ENCODE data around the gene NAA16. TPM values are rescaled to one million over a fixed set of nuclear protein-coding genes. Genes with fewer than 3 reads are reported as not detected.

The NAA16 gene
- total RNA-seq, 2 donors from 2014 or later = 6.6 to 10.0 TPM

DNA sequence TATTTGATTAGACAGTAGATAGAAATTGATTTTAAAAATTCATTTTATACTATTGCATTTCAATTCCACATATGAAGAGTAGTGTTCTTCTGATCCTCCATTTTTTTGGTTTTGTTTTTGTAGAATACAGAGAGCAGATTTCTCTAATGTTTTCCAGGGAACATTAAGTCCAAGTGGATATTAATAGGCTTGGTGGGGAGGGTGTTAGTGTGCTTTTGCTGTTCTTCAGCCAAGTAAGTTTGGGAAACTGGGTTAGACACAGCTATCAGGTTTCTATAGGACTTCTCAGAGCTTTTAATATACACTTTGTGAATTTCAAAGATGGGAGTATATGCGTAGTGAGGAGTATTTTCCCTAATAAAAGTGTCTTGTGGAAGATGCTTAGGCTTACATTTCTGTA lies 21.8 kb downstream of the NAA16 start:
- TF ChIP-seq, protein P1, sequence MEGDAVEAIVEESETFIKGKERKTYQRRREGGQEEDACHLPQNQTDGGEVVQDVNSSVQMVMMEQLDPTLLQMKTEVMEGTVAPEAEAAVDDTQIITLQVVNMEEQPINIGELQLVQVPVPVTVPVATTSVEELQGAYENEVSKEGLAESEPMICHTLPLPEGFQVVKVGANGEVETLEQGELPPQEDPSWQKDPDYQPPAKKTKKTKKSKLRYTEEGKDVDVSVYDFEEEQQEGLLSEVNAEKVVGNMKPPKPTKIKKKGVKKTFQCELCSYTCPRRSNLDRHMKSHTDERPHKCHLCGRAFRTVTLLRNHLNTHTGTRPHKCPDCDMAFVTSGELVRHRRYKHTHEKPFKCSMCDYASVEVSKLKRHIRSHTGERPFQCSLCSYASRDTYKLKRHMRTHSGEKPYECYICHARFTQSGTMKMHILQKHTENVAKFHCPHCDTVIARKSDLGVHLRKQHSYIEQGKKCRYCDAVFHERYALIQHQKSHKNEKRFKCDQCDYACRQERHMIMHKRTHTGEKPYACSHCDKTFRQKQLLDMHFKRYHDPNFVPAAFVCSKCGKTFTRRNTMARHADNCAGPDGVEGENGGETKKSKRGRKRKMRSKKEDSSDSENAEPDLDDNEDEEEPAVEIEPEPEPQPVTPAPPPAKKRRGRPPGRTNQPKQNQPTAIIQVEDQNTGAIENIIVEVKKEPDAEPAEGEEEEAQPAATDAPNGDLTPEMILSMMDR (IDR thresholded peaks at IDR 0.05) = no peak
- Histone ChIP-seq H3K36me3 (no peaks in the 10 kb centered on the region), H3K9me3 (no peaks in the 10 kb centered on the region), H3K27me3 (no peaks in the 10 kb centered on the region), H3K27ac (peak overlapping the region; percentile 41 to 66), H3K4me3 (no peak overlapping the region), H3K4me1 (peaks cover 0 to 26% of the 10 kb centered on the region in 2 donors)
- no peak for DNase-seq (ENCODE audit: low spot score)

DNA sequence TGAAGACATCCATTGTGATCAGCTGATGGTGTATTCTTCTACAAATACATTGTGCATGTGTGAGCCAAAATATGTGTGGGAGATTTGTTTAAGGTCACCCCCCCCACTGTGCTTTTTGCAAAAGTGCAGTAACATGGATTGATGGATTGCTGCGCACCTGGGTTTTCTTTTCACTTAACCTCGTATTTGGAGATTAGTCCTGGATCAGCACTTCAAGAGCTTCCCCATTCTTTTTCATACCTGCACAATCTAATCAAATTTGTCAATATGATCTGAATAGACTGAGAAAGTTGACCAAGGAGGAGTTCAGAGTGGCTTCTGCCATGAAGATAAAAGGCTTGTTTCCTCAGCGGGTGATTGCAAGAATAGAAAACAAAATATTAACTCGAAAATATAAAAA lies 23.7 kb downstream of the NAA16 start:
- TF ChIP-seq, protein P1 (IDR thresholded peaks at IDR 0.05) = no peak
- Histone ChIP-seq H3K4me3 (no peak overlapping the region), H3K36me3 (peaks cover 7% of the 10 kb centered on the region), H3K9me3 (no peaks in the 10 kb centered on the region), H3K4me1 (peaks cover 0 to 16% of the 10 kb centered on the region in 2 donors), H3K27me3 (no peaks in the 10 kb centered on the region), H3K27ac (peak overlapping the region in 1 of 2 donors; percentile 66)
- no peak for DNase-seq (ENCODE audit: low spot score)

DNA sequence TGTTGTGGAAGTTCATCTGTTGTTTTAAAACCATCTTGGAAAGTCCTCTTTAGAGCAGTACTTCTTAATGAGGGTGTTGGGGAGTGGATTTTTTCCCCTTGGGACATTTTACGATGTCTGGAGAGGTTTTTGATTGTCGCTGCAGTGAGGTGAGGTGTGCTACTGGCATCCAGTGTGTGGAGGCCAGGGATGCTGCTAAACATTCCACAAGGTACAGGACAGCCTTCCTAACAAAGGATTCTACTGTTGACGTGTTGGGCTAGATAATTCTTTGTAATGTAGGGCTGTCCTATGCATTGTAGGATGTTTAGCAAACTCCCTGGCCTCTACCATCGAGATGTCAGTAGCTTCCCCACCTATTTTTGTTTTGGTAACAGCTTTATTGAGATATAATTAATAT lies 33.3 kb downstream of the NAA16 start:
- no peaks in the 10 kb centered on the region for H3K9me3 ChIP-seq
- no peaks in the 10 kb centered on the region for H3K27me3 ChIP-seq
- H3K4me3 ChIP-seq = no peak overlapping the region
- TF ChIP-seq, protein P1 (IDR thresholded peaks at IDR 0.05) = no peak
- DNase-seq (ENCODE audit: low spot score) = no peak
- H3K36me3 ChIP-seq = peaks cover 17% of the 10 kb centered on the region
- H3K27ac ChIP-seq = no peak overlapping the region
- peaks cover 0 to 9% of the 10 kb centered on the region in 2 donors for H3K4me1 ChIP-seq

DNA sequence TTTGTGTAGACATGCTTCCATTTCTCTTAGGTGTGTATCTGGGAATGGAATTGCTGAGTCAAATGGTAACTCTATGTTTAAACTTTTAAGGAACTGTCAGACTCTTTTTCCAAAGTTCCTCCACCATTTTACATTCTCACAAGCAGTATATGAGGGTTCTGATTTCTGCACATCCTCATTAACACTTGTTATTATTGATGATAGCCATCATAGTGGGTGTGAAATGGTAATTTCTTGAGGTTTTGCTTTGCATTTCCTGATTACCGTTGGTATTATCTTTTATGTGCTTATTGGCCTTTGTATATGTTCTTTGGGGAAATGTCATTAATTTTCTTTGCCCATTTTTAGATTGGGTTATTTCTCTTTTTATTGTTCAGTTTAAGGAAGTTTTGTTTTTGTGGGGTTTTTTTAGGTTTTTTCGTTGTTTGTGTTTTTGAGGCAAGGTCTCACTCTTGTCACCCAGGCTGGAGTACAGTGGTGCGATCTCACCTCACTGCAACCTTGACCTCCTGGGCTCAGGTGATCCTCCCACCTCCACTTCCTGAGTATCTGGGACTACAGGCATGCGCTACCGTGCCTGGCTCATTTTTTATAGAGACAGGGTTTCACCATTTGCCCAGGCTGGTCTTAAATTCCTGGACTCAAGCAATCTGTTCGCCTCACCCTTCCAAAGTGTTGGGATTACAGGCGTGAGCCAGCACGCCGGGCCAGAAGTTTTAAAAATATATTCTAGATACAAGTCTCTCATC lies 34.3 kb downstream of the NAA16 start:
- Histone ChIP-seq H3K27me3 (no peaks in the 10 kb centered on the region), H3K36me3 (peaks cover 13% of the 10 kb centered on the region), H3K4me3 (no peak overlapping the region), H3K4me1 (peaks cover 0 to 9% of the 10 kb centered on the region in 2 donors), H3K27ac (peak overlapping the region; percentile 2 to 76), H3K9me3 (no peaks in the 10 kb centered on the region)
- no peak for DNase-seq (ENCODE audit: low spot score)
- TF ChIP-seq, protein P1 (IDR thresholded peaks at IDR 0.05) = no peak

DNA sequence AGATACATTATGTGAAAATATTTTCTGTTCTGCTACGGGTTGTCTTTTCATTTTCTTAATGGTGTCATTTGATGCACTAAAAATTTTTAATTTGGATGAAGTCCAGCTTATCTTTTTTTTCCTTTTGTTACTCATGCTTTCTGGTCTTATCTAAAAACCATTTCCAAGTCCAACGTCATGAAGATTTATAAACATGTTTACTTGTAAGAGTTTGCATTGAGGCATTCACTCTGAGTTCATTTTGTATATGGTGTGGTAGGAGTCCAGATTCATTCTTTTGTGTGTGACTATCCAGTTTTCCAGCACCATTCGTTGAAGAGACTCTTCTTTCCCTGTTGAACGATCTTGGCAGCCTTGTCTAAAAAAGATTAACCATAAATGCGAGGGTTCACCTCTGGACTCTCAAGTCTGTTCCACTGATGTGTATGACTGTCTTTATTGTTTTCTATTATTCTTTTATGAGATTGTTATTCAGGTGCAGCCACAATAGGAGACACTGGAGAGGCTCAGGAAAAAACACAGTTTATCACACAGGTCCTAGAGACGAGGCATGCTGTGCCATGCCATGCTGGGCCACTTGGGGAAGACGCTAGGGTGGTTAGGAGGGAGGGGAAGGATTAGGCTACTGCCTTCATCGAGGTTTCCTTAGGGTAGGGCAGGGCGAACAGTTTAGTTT lies 35.0 kb downstream of the NAA16 start:
- Histone ChIP-seq H3K27ac (peak overlapping the region; percentile 5 to 76), H3K27me3 (no peaks in the 10 kb centered on the region), H3K4me3 (no peak overlapping the region), H3K4me1 (peaks cover 0 to 9% of the 10 kb centered on the region in 2 donors), H3K9me3 (no peaks in the 10 kb centered on the region), H3K36me3 (peaks cover 13% of the 10 kb centered on the region)
- TF ChIP-seq, protein P1 (IDR thresholded peaks at IDR 0.05) = no peak
- DNase-seq (ENCODE audit: low spot score) = no peak

Data from right atrium auricular region (tissue), 2 donors.